HCT116 (cell line): ENCODE measurements around the gene ADIG.
"Not testable (repeated sequence)": the region's sequence is repeated elsewhere in the genome, so short reads cannot be mapped to it uniquely, and the experiment has no call there.

Experiments used
- POLR2AphosphoS5 ChIP-seq: IDR thresholded peaks from 2 replicates; pipeline ENCODE4 v1.6.1; 2011; ENCODE audit warnings: mild to moderate bottlenecking, low read depth, low read length, moderate library complexity
- TF ChIP-seq, protein P1 (sequence below): IDR thresholded peaks from 2 replicates; pipeline ENCODE4 v1.6.1; 2012; ENCODE audit warnings: low read depth
- TF ChIP-seq, protein P2 (sequence below), 3 experiments: fragments of 200-600 bp in 1 of 3; sonication (generic) in 1 of 3; IDR thresholded peaks in 2 of 3; conservative IDR thresholded peaks in 1 of 3; 2 replicates each; pipeline ENCODE4 v1.5.1; 2012 to 2017; ENCODE audit warnings: low read depth in 2 of 3, low read length in 2 of 3, antibody characterized with exemption in 1 of 3, borderline replicate concordance in 1 of 3, control low read depth in 1 of 3, mild to moderate bottlenecking in 1 of 3, mixed read lengths in 1 of 3, mixed run types in 1 of 3, moderate library complexity in 1 of 3; ENCODE audit not compliant: insufficient read depth in 1 of 3

DNA sequence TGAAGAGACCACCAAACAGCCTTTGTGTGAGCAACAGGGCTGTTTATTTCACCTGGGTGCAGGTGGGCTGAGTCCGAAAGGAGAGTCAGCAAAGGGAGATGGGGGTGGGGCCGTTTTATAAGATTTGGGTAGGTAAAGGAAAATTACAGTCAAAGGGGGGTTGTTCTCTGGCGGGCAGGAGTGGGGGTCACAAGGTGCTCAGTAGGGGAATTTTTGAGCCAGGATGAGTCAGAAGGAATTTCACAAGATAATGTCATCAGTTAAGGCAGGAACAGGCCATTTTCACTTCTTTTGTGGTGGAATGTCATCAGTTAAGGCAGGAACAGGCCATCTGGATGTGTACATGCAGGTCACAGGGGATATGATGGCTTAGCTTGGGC lies 11.4 kb downstream of the ADIG start:
- TF ChIP-seq, protein P1, sequence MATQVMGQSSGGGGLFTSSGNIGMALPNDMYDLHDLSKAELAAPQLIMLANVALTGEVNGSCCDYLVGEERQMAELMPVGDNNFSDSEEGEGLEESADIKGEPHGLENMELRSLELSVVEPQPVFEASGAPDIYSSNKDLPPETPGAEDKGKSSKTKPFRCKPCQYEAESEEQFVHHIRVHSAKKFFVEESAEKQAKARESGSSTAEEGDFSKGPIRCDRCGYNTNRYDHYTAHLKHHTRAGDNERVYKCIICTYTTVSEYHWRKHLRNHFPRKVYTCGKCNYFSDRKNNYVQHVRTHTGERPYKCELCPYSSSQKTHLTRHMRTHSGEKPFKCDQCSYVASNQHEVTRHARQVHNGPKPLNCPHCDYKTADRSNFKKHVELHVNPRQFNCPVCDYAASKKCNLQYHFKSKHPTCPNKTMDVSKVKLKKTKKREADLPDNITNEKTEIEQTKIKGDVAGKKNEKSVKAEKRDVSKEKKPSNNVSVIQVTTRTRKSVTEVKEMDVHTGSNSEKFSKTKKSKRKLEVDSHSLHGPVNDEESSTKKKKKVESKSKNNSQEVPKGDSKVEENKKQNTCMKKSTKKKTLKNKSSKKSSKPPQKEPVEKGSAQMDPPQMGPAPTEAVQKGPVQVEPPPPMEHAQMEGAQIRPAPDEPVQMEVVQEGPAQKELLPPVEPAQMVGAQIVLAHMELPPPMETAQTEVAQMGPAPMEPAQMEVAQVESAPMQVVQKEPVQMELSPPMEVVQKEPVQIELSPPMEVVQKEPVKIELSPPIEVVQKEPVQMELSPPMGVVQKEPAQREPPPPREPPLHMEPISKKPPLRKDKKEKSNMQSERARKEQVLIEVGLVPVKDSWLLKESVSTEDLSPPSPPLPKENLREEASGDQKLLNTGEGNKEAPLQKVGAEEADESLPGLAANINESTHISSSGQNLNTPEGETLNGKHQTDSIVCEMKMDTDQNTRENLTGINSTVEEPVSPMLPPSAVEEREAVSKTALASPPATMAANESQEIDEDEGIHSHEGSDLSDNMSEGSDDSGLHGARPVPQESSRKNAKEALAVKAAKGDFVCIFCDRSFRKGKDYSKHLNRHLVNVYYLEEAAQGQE = not testable (repeated sequence)
- TF ChIP-seq POLR2AphosphoS5 = not testable (repeated sequence)
- TF ChIP-seq, protein P2, sequence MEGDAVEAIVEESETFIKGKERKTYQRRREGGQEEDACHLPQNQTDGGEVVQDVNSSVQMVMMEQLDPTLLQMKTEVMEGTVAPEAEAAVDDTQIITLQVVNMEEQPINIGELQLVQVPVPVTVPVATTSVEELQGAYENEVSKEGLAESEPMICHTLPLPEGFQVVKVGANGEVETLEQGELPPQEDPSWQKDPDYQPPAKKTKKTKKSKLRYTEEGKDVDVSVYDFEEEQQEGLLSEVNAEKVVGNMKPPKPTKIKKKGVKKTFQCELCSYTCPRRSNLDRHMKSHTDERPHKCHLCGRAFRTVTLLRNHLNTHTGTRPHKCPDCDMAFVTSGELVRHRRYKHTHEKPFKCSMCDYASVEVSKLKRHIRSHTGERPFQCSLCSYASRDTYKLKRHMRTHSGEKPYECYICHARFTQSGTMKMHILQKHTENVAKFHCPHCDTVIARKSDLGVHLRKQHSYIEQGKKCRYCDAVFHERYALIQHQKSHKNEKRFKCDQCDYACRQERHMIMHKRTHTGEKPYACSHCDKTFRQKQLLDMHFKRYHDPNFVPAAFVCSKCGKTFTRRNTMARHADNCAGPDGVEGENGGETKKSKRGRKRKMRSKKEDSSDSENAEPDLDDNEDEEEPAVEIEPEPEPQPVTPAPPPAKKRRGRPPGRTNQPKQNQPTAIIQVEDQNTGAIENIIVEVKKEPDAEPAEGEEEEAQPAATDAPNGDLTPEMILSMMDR (IDR thresholded peaks at IDR 0.05 in 2 of 3, conservative IDR thresholded peaks at IDR 0.05 in 1 of 3; ENCODE audit: borderline replicate concordance in 1 of 3, insufficient read depth in 1 of 3, low read depth in 2 of 3, low read length in 2 of 3) = not testable (repeated sequence)
